Activated CD8-positive, alpha-beta memory T cell treated with anti-CD3 and anti-CD28 coated beads, Interleukin-2, amount 50 U/mL, for 24 hours (primary cell): Measurements from ENCODE around the gene CSNK1G2.

Experiments
- DNase-seq: peaks from one replicate; pipeline ENCODE4 v3.0.0-alpha.2; 2020; ENCODE audit errors: extremely low read depth

CSNK1G2 gene

DNA sequence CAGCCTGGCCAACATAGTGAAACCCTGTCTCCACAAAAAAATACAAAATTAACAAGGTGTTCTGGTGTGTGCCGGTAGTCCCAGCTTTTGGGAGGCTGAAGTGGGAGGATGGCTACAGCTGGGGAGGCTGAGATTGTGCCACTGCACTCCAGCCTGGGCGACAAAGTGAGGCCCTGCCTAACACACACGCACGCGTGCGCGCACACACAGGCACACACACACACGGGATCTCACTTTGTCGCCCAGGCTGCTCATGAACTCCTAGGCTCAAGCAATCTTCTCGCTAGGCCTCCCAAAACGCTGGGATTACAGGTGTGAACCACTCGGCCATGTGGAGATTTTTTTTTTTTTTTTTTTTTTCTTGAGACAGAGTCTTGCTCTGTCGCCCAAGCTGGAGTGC is 77.8 kb downstream of the CSNK1G2 start:
- DNase-seq: no peak

DNA sequence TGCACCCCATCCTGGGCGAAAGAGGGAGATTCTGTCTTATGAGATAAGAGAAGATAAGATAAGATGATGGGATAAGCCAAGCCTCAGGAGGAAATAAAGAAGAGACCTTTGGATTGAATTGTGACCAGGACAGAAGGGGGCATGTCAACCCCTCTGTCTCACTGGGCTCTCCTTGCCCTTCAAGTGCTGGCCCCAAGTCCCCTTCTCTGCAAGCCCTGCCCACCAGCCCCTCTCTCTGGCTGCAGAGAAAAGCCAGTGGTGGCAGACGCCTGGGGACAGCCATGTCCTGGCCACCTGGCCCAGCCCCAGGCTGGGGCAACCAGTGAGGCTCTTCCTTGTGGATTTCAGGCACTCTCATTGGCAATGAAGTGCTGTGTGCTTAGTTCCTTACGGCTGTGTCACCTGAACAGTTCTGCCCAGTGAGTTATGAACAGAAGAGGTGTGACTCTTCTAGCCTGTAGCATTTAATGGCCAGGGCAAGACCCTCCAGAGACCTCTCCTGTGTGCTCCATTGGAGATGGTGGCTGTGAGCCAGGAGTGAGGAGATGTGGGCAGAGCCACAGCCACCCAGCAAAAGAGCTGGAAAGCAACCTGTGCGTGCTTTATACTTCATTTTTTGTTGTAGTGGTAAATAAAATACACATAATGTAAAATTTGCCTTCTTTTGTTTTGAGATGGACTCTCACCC is 80.6 kb downstream of the CSNK1G2 start:
- no peak for DNase-seq

DNA sequence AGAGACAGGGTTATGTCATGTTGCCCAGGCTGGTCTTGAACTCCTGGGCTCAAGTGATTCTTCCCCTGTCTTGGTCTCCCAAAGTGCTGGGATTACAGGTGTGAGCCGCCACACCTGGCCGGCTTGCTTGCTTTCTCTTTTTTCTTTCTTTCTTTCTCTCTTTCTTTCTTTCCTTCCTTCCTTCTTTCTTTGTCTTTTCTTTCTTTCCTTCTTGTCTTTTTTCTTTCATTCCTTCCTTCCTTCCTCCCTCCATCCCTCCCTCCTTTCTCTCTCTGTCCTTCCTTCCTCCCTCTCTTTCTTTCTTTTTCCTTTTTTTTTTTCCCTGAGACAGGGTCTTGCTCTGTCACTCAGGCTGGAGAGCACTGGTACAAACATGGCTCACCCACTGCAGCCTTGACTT is 81.3 kb downstream of the CSNK1G2 start:
- no peak for DNase-seq

DNA sequence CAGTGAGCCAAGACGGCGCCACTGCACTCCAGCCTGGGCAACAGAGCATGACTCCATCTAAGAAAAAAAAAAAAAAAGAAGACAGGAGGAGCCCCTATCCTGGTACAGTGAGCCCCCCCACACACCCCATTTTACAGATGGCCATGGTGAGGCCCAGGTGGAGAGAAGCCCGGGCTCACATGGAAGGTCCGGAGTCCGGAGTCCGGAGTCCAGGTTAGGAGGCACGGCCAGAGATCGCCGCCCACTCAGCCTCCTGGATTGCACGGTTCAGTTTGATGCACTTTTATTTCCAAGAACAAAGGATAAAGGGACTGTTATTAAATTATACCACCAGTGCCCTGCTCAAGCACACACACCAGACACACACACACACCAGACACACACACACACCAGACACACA is 85.8 kb downstream of the CSNK1G2 start:
- no peak for DNase-seq

DNA sequence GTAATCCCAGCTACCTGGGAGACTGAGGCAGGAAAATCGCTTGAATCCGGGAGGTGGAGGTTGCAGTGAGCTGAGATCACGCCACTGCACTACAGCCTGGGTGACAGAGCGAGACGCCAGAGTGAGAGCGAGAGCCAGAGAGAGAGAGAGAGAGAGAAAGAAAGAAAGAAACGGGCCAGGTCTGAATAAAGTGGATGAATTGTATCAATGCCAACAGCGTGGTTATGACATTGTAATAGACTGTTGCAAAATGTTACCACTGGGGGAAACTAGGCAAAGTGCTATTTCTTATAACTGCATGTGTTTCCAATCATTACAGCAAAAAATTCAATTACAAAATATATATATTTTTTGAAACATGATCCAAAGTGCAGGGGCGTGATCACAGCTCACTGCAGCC is 86.4 kb downstream of the CSNK1G2 start:
- no peak for DNase-seq
